GM19467 (cell line): ENCODE data around the gene ZNF814.
"Not testable (repeated sequence)": the region's sequence is repeated elsewhere in the genome, so short reads cannot be mapped to it uniquely, and the experiment has no call there.

Experiments
- ATAC-seq: cut with Tn5 transposase; IDR thresholded peaks from one replicate; pipeline ENCODE4 v1.9.1; 2021; ENCODE audit warnings: mild to moderate bottlenecking, moderate library complexity; ENCODE audit not compliant: unreplicated experiment

Gene ZNF814

DNA sequence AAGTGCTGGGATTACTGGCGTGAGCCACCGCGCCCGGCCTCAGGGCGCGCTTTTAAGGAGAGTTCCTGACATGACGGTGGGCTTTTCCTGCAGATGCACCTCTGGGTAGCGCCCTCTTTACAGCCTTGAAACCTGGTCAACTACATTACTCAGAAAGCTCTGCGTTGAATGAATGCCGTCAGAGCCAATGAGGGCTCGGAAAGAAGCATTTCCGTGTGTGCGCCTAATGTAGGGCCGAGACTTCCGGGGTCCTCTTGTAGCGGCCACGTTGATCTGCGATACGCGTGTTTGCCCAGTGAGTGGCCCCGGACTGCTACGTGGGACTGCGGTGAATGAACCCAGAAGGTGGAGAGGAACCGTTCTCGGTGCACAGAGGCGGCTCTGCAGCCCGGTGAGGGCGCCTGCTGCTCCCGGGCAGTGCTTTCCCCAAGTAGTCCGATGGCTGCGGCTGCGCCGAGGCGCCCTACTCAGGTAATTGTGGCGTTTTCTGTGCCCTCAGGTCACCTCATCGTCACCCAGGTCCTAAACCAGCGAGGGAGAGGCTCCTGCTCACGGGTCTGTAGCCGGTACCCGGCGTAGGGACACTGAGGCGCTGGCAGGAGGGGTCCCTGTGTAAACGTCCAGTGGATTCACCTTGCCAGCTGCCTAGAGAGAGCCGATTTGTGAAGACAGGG lies 69.2 kb downstream of the ZNF814 start:
- ATAC-seq = peak; percentile 84

DNA sequence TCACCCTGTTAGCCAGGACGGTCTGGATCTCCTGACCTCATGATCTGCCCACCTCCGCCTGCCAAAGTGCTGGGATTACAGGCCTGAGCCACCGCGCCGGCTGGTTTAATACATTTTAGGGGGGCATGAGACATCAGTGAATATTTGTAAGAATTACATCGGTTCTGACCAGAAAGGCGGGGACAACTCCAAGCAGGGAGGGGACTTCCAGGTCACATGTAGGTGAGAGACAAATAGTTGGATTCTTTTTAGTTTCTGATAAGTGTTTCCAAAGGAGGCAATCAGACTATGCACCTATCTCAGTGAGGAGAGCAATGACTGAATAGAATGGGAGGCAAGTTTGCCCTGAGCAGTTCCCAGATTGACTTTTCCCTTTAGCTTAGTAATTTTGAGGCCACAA lies 70.5 kb downstream of the ZNF814 start:
- no peak for ATAC-seq

GRCh38 chr19:57817976-57818375 lies 70.9 kb downstream of the ZNF814 start:
- no peak for ATAC-seq

GRCh38 chr19:57816652-57817051 lies 72.2 kb downstream of the ZNF814 start:
- ATAC-seq = no peak

DNA sequence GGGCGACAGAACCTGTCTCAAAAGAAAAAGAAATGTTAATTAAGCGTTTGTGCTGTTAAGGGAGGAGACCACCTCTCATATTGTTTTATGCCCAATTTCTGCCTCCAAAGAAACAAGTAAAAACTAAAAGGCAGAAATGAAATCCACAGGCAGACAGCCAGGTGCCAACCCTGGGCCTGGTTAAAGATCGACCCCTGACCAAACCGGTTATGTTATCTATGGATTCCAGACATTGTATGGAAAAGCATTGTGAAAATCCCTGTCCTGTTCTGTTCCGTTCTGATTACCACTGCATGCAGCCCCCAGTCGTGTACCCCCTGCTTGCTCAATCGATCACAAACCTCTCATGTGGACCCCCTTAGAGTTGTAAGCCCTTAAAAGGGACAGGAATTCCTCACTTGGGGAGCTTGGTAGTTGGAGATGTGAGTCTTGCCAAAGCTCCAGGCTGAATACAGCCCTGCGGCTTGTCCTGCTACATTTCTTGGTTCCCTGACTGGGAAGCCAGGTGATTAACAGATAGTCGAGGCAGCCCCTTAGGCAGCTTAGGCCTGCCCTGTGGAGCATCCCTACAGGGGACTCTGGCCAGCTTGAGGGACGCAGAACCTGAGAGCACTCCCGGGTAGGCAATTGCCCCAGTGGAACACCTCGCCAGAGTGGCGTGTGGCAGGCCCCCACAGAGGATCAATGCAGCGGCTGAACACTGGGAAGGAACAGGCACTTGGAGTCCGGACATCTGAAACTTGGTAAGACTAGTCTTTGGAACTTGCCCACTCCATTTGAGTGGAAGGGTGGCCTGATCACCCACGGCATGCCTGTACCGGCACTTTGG lies 73.4 kb downstream of the ZNF814 start:
- ATAC-seq = no peak

GRCh38 chr19:57814505-57815246 lies 74.2 kb downstream of the ZNF814 start, which contains the start of gene ZNF552:
ZNF552 (minus strand) TSS chr19:57814913; CDS start chr19:57814743, 170 bp downstream.
- peak; percentile 75 for ATAC-seq

- ATAC-seq = no peak
Observed at GRCh38 chr19:57813919-57814504, 74.8 kb downstream of the ZNF814 start.

DNA sequence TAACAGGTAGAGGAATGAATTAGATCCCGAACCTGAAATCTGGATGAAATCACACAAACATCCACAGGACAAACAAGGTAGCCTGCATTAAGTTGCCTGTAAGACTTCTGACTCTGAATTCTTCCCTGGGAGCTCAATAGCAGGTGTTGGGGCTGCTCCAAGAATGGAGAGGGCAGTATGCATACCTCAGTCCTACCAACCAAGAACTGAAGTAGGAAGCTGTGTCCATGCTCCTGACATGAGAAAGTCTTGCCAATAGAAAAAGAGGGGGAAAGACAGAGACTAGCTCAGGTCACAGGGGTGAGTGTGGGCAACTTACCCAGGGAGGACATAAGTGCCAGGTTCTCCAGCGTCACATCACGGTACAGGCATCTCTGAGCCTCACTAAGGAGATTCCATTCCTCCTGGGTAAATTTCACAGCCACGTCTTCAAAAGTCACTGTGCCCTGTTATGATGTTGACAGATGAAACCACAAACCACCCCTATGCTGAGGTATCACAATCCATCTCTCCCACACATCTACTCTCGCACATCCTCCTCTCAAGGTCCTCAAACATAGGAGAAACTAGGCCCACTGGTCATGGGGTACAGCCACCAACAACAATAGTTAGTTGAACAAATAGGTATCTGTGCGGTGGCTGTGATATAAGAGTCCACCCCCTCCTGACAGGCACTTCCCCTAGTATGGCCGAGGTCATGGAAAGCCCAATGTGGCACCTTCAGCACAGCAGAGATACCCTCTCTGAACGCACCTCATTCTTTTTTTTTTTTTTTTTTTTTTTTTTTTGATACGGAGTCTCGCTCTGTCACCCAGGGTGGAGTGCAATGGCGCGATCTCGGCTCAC lies 75.6 kb downstream of the ZNF814 start:
- not testable (repeated sequence) for ATAC-seq

DNA sequence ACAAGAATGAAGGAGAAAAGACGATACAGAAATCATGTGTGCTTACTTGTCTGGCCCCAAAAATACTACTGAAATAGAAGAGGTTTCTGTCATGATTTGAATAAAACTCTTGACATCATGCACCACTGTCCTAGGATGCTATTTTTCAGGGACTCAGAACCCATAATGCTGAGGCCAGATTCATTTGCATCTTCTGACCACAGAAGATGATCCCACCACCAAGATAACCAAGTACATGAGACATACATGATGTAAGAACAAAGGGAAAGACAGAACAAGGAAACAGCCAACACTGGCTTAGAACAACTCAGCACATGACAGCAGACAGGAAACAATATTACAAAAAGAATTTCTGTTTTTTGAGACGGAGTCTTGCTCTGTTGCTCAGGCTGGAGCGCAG lies 76.6 kb downstream of the ZNF814 start:
- no peak for ATAC-seq

DNA sequence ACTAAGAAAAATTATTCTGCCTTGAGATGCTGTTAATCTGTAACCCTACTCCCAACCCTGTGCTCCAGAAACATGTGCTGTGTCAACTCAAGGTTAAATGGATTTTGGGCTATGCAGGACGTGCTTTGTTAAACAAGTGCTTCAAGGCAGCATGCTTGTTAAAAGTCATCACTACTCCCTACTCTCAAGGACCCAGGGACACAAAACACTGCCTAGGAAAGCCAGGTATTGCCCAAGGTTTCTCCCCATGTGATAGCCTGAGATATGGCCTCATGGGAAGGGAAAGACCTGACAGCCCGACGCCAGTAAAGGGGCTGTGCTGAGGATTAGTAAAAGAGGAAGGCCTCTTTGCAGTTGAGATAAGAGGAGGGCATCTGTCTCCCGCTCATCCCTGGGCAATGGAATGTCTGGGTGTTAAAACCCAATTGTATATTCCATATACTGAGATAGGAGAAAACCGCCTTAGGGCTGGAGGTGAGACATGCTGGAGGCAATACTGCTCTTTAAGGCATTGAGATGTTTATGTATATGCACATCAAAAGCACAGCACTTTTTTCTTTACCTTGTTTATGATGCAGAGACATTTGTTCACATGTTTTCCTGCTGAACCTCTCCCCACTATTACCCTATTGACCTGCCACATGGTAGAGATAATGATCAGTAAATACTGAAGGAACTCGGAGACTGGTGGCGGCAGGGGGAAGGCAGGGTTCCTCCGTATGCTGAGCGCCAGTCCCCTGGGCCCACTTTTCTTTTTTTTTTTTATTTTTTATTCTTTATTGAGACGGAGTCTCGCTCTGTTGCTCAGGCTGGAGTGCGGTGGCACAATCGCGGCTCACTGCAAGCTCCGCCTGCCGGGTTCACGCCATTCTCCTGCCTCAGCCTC lies 78.2 kb downstream of the ZNF814 start:
- not testable (repeated sequence) for ATAC-seq

GRCh38 chr19:57807541-57807940 lies 81.3 kb downstream of the ZNF814 start:
- no peak for ATAC-seq

DNA sequence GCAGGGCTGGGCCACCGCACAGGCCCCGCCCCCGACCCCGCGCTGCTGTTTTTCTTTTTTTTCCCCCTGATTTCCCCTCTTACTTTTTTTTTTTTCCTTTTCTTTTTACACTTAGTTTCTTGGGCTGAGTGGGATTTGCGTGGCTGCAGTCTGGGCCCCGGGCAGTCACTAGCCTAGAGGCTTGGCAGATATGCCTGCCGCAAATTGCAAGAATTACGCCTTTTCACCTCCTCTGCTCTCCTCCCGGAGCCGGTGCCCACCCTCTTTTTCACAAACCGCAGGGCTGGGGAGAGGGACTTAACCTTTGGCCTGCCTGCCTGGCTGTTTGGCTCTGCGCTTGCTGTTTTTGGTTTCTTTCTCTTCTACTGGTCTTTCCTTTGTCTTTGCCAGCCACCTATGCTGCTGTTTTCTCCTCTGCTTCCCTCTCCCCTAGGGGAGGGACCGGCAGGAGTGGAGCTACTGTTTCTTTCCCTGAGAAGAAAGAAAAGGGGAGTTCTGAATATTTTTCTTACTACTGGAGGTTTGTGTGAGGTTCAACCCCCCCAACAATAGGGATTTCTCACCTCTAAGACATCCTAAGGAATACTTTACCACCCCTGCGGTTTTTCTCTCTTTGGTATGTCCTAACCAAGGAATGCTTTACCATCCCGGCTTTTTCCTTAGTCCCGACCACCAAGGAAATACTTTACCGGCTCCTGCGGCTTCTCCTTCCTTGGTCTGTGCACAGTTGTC lies 85.1 kb downstream of the ZNF814 start:
- no peak for ATAC-seq

DNA sequence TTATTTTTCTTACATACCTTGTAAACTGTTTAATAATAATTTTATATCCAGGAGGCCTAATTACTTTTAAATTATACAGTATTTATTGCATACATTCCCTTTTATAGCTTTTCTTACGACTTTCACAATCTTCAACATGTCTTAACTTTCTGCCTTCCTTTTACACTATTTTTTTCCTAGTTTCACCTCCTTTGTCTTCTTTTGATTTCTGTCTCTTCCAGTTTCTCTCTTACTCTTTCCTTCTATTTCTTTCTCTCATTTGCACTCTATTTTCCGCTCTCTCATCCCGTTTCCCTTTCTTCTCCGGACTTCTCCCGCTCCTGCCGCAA lies 85.6 kb downstream of the ZNF814 start:
- no peak for ATAC-seq

GRCh38 chr19:57802269-57802668 lies 86.6 kb downstream of the ZNF814 start:
- no peak for ATAC-seq

- no peak for ATAC-seq
Observed at GRCh38 chr19:57800696-57801095, 88.1 kb downstream of the ZNF814 start.
